Karpas-422 (cell line): ENCODE measurements around the gene ACOX2. TPM values are rescaled to one million over a fixed set of nuclear protein-coding genes. Genes with fewer than 3 reads are reported as not detected.
A peak's percentile ranks its signal among the peaks of the same experiment; 100 is the strongest.

Experiments used
- DNase-seq: peaks from one replicate; pipeline ENCODE4 v3.0.0-alpha.2; 2015
- H2AFZ ChIP-seq: fragments of 200-600 bp; sonication (generic); 2 replicates; pipeline ENCODE4 v1.6.1; 2014; ENCODE audit warnings: antibody characterized with exemption, low read length, mixed read lengths
- H3K27ac ChIP-seq: fragments of 200-600 bp; sonication (generic); 2 replicates; pipeline ENCODE4 v1.5.1; 2014; ENCODE audit warnings: mild to moderate bottlenecking, low read length, moderate library complexity
- H3K27me3 ChIP-seq: fragments of 200-600 bp; sonication (generic); 2 replicates; pipeline ENCODE4 v1.6.1; 2014; ENCODE audit warnings: low read length, mixed read lengths
- H3K36me3 ChIP-seq: fragments of 200-600 bp; sonication (generic); 2 replicates; pipeline ENCODE4 v1.6.1; 2014; ENCODE audit warnings: low read length, mixed read lengths; ENCODE audit not compliant: insufficient read depth
- H3K4me1 ChIP-seq: fragments of 200-600 bp; sonication (generic); 2 replicates; pipeline ENCODE4 v1.6.1; 2014; ENCODE audit warnings: mild to moderate bottlenecking, low read length, mixed read lengths
- H3K4me2 ChIP-seq: fragments of 200-600 bp; sonication (generic); 2 replicates; pipeline ENCODE4 v1.6.1; 2014; ENCODE audit warnings: low read length, low read depth, mild to moderate bottlenecking; ENCODE audit not compliant: poor library complexity, severe bottlenecking
- H3K4me3 ChIP-seq: fragments of 200-600 bp; sonication (generic); 2 replicates; pipeline ENCODE4 v1.5.1; 2014; ENCODE audit warnings: mild to moderate bottlenecking, antibody characterized with exemption, low read length, mixed read lengths
- H3K79me2 ChIP-seq: fragments of 200-600 bp; sonication (generic); 2 replicates; pipeline ENCODE4 v1.6.1; 2014; ENCODE audit warnings: mild to moderate bottlenecking, low read length, mixed read lengths
- H3K9ac ChIP-seq: fragments of 200-600 bp; sonication (generic); 2 replicates; pipeline ENCODE4 v1.6.0; 2014; ENCODE audit warnings: low read length
- H3K9me2 ChIP-seq: fragments of 200-600 bp; sonication (generic), shearing (Covaris generic); replicated peaks from 2 replicates; pipeline ENCODE4 v1.6.0; 2014; ENCODE audit warnings: mild to moderate bottlenecking, low read length, moderate library complexity; ENCODE audit not compliant: insufficient read depth
- H3K9me3 ChIP-seq: fragments of 300-700, 200-600 bp; sonication (generic); 2 replicates; pipeline ENCODE4 v1.6.1; 2014; ENCODE audit warnings: low read length, mixed read lengths
- H4K20me1 ChIP-seq: fragments of 200-600 bp; sonication (generic); 2 replicates; pipeline ENCODE4 v1.6.1; 2014; ENCODE audit warnings: mild to moderate bottlenecking, antibody characterized with exemption, low read length, low read depth; ENCODE audit not compliant: insufficient read depth
- total RNA-seq: library from RNA; depleted of rRNA; stranded (reverse); fragments of >200 nt; shearing (Covaris generic); gene quantifications from 2 replicates; pipeline ENCODE4 v1.2.3, GENCODE V29; 2014; ENCODE audit warnings: low replicate concordance; rRNA removed

Gene ACOX2
- total RNA-seq, 1 experiment from 2014 or later, result not detected

DNA sequence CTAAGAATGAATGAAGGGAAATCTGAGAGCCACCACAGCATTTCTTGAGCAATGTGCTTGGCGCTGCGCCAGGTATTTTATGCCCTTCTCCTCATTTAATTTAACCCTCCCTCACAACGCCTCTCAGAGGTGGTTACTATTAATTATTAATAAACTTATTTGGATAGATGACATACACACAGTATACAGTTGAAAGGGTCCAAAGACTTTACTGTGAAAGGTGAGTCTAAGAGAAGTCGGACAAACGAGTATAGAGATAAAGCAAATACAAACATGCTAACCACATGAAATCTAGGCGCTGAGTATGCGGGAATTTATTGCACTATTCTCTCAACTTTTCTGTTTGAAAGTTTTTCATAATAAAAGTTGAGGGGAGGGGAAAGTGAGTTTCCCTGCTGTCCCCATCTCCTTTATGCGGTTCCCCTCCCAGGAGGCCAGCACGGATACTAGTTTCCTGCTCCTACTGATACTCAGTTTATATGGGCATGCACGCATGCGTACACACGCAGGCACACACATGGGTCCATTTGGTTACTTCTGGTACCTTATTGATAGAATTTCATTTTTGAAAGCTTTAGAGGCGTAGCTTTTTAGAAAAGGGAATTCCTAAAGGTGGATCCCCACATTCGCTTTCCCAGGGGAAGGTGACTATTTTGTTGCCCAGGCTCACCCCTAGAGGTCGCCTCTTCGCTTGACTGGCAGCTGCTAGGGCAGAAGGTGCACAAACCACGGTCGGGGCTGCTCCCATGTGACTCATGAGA, 73.6 kb downstream of the ACOX2 start:
- Histone ChIP-seq H2AFZ (peak overlapping the region; percentile 40; the same call in 1 of the 2 replicates), H3K9me3 (no peaks in the 10 kb centered on the region), H4K20me1 (no peaks in the 10 kb centered on the region), H3K4me2 (peak overlapping the region; percentile 55), H3K9me2 (no peaks in the 10 kb centered on the region), H3K4me1 (peaks cover 15% of the 10 kb centered on the region), H3K27ac (no peak overlapping the region), H3K4me3 (peak overlapping the region; percentile 25; the same call in 1 of the 2 replicates), H3K27me3 (no peaks in the 10 kb centered on the region), H3K36me3 (no peaks in the 10 kb centered on the region), H3K79me2 (no peaks in the 10 kb centered on the region), H3K9ac (0 out of 2 replicates have a peak overlapping the region, but pooled peaks have one; percentile 23)
- peak; percentile 85 for DNase-seq

DNA sequence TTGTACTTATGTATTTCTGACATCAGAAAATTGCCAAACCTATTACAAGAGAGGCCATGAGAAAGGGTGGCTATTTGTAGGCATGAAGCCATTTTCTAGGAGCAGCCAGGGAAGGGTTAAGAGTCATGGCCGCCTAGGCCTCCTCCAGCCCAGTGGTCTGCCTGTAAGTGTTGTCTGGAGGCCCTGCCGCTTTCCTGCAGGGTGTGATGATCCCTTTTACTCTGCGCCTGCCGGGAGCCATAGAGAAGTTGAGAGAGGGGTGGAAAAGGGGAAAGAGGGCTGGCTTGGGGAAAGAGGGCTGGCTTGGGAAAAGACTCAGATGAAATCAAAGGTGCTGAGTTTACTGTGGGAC, 74.2 kb downstream of the ACOX2 start:
- Histone ChIP-seq H3K27me3 (no peaks in the 10 kb centered on the region), H3K27ac (no peak overlapping the region), H2AFZ (peak overlapping the region; percentile 40; the same call in 1 of the 2 replicates), H3K36me3 (no peaks in the 10 kb centered on the region), H3K9me2 (no peaks in the 10 kb centered on the region), H3K4me2 (no peak overlapping the region), H3K4me1 (peaks cover 15% of the 10 kb centered on the region), H3K4me3 (no peak overlapping the region), H3K9ac (no peak overlapping the region), H4K20me1 (no peaks in the 10 kb centered on the region), H3K9me3 (no peaks in the 10 kb centered on the region), H3K79me2 (no peaks in the 10 kb centered on the region)
- DNase-seq, result no peak

DNA sequence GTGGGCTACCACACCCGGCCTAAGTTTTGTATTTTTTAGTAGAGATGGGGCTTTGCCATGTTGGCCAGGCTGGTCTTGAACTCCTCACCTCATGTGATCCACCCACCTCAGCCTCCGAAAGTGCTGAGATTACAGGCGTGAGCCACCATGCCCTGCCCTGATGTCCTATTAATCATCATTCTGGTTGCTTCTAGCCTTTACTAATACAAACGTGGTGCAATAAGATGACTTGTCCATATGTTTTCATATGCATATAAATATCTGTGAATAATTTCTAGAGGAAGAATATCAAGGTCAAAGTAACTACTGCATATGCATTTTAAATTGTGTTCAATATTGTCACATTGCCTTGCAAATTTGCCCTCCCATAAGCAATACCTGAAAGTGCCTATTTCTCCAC, 77.8 kb downstream of the ACOX2 start:
- Histone ChIP-seq H3K9ac (no peak overlapping the region), H3K27ac (no peak overlapping the region), H2AFZ (no peak overlapping the region), H3K79me2 (no peaks in the 10 kb centered on the region), H3K9me2 (no peaks in the 10 kb centered on the region), H3K4me1 (peaks cover 12% of the 10 kb centered on the region), H3K4me3 (no peak overlapping the region), H4K20me1 (no peaks in the 10 kb centered on the region), H3K4me2 (no peak overlapping the region), H3K9me3 (peaks cover 7% of the 10 kb centered on the region; the same call in 1 of the 2 replicates), H3K36me3 (no peaks in the 10 kb centered on the region), H3K27me3 (no peaks in the 10 kb centered on the region)
- no peak for DNase-seq

Other genes with a start within 250 kb of the ACOX2 start
- 7.5 and 7.6 TPM in 2 replicates for gene RPP14, start 230.9 kb downstream of the ACOX2 start, total RNA-seq
- gene HTD2, start 230.7 kb downstream of the ACOX2 start, total RNA-seq, result 5.4 and 19.9 TPM in 2 replicates
- gene PXK, start 204.3 kb downstream of the ACOX2 start, total RNA-seq, result 222 and 353 TPM in 2 replicates
- gene PDHB, start 103.4 kb downstream of the ACOX2 start, total RNA-seq, result 61.6 and 130 TPM in 2 replicates
- gene KCTD6, start 45.1 kb downstream of the ACOX2 start, total RNA-seq, result 7.9 and 17.9 TPM in 2 replicates
- not detected in 2 replicates for gene FAM107A, start 40.2 kb upstream of the ACOX2 start, total RNA-seq
- not detected in 2 replicates for gene FAM3D, start 129.6 kb upstream of the ACOX2 start, total RNA-seq